Glomerular visceral epithelial cell (primary cell): ENCODE data around the gene ZCCHC2.

Source experiments
- DNase-seq: peaks from one replicate; pipeline ENCODE4 v3.0.0-alpha.2; 2016; ENCODE audit errors: extremely low spot score

ZCCHC2 gene

GRCh38 chr18:62609764-62610163, 86.9 kb downstream of the ZCCHC2 start:
- DNase-seq, result no peak

- no peak for DNase-seq
These were observed 87.5 kb downstream of the ZCCHC2 start for GRCh38 chr18:62610351-62610700.

GRCh38 chr18:62610701-62611411, 88.0 kb downstream of the ZCCHC2 start:
- no peak for DNase-seq

DNA sequence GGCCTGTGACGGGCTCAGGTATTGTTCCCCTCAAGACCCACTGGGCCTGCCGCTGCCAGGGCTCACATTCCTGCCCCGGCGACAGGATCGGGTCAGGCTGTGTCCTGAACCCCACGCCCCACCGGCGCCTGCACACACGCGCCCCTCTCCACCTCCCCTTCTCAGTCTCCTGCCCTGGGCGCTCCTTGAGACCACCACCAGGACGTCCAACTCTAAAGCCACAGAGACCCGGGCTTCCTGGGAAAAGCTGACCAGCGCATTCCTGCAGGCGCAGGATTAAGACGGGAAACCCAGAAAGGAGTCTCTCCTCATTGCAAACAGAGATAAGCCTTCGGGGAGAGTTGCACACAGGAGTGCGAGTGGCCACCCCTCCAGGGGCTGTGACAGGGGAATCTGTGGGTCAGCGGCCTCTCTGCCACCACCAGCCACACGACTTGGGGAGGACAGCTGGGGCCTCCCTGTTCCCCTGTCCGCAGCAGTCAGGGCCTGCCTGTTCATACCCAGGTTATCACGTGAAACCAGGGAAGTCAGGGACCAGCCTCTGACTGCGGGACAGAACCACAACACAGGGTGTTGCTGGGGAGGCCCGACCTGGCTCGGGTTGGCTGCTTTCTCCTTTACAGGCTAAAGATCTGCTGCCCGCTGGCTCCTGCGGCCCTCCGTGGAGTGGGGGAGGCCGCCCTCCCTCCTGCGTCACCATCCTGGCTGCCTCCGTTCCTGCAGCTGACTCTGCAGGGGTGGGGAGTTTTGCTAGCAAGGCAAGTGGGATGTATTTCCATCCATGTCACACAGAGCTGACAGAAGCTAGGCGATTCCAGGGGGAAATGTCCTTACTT, 88.8 kb downstream of the ZCCHC2 start:
- DNase-seq, result no peak

GRCh38 chr18:62612289-62612645, 89.4 kb downstream of the ZCCHC2 start:
- DNase-seq, result no peak

GRCh38 chr18:62612776-62613175, 90.0 kb downstream of the ZCCHC2 start:
- DNase-seq, result no peak

DNA sequence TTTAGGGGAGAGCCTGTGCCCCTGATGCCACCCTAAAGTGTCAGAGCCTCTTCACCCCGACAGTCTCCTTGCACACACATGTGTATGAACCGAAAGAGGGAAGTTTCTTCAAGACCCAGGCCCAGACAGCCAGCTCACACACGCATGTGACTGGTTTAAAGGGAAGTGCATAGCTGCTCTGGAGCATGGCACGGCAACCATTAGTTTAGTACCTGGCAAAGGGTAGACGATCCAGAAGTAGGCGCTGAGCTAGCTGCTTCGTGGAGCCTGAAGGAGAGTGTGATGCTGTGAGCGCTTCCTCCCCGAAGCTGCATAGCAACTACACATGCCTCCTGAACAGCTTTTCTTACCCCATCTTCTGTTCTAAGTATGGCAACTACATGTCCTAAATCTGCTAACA, 91.7 kb downstream of the ZCCHC2 start:
- no peak for DNase-seq

DNA sequence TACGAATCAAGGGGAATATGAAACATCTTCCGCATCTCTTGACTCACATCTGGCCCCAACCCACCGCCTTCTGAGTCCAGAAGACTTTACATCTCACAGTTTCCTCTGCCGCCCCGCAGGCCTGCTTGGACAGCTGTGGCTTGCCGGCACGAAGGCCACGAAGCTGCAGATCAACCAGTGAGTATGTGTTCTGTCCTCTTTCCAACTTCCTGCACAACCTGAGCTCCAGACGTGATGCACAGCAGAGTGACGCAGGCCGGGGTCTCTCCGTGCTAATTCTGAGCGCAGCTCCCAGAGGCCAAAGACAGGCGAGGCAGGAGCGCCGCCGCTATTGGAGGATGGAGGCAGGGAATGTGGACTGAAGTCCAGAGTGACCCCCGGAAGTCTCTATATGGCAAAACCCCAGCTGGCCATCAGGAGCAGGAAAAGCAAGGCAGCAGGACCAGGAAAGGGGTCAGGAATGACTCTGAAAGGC, 93.5 kb downstream of the ZCCHC2 start:
- DNase-seq, result no peak

- no peak for DNase-seq
These were observed 95.2 kb downstream of the ZCCHC2 start for GRCh38 chr18:62617793-62618591.

GRCh38 chr18:62618735-62619134, 95.9 kb downstream of the ZCCHC2 start:
- no peak for DNase-seq

GRCh38 chr18:62621546-62621945, 98.7 kb downstream of the ZCCHC2 start:
- no peak for DNase-seq

DNA sequence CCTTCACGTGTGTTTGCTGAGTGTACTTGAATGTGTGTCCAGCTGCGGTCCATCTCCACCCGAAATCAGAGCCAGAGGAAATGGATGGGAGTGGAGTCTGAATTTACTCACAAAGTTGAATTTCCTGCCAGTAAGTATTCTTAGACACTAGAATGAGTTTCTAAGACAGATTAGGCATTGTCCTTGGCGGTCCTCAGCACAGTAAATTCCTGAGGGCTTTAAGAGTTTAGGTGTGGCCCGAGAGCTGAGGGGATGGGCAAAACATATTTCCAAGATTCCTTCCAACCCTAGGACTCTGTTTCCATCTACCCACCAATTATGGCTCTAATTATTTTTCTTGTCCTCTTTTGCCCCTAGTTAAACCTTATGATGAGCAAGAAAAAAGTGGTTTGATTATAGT, 102.2 kb downstream of the ZCCHC2 start:
- DNase-seq, result no peak
